ENCODE results near the gene JMJD8. TPM values are rescaled to one million over a fixed set of nuclear protein-coding genes. Genes with fewer than 3 reads are reported as not detected.

JMJD8 gene
- total and polyA plus RNA-seq, 9 of the 15 experiments (the other 6 are each of a cell fraction or from before 2014, with no cell fraction given) = 1.2 to 50.6 (median 29.3) TPM

DNA sequence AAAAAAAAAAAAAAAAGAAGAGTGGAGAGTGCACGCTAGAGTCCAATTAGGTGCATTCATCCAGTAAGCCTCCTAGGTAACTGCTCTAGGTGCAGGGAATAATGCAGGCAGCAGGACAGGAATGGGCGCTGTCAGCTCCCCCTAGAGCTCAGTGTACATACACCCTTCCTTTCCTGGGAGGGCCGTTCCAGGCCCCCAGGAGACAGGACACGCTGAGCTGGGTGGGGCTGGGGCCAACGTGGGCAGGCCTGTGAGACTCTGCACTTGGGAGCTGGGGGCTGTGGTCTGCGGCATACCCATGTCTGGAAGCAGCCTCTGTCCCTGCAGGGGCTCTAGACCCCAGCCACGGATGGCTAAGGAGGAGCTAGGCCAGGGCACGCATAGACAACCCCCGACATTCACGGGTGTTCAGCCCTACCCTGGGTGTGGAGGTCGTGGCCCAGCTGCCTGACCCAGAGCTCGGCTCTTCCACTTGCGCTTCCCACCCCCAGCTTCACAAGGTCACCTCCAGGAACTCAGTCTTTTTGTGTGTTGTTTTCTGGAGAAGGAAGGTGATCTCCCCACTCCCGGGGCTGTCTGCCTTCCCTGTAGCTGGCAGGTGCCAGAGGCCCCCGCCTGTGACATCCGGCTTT, 35.8 kb upstream of the JMJD8 start (continued):
- TF ChIP-seq, protein P1, sequence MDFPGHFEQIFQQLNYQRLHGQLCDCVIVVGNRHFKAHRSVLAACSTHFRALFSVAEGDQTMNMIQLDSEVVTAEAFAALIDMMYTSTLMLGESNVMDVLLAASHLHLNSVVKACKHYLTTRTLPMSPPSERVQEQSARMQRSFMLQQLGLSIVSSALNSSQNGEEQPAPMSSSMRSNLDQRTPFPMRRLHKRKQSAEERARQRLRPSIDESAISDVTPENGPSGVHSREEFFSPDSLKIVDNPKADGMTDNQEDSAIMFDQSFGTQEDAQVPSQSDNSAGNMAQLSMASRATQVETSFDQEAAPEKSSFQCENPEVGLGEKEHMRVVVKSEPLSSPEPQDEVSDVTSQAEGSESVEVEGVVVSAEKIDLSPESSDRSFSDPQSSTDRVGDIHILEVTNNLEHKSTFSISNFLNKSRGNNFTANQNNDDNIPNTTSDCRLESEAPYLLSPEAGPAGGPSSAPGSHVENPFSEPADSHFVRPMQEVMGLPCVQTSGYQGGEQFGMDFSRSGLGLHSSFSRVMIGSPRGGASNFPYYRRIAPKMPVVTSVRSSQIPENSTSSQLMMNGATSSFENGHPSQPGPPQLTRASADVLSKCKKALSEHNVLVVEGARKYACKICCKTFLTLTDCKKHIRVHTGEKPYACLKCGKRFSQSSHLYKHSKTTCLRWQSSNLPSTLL (IDR thresholded peaks at IDR 0.05) = no peak
- TF ChIP-seq MYNN (IDR thresholded peaks at IDR 0.05) (no peak), MYNN (CRISPR knock-in tag; IDR thresholded peaks at IDR 0.05) (no peak), ZNF384 (IDR thresholded peaks at IDR 0.05; ENCODE audit: low read depth, low read length) (peak; percentile 63), KLF13 (tag; IDR thresholded peaks at IDR 0.05; ENCODE audit: borderline replicate concordance, low read depth) (no peak), ZNF224 (CRISPR knock-in tag; IDR thresholded peaks at IDR 0.05) (no peak), SAFB (IDR thresholded peaks at IDR 0.05; ENCODE audit: borderline replicate concordance, low read depth, low read length) (peak; percentile 28; the same call in 1 of the 2 replicates), BRD4 (IDR thresholded peaks at IDR 0.05) (no peak), RNF2 (IDR thresholded peaks at IDR 0.05) (no peak), TEAD4 (IDR thresholded peaks at IDR 0.05; ENCODE audit: low read length) (no peak), TEAD4 (CRISPR knock-in tag; IDR thresholded peaks at IDR 0.05; ENCODE audit: borderline replicate concordance) (no peak)
- TF ChIP-seq, protein P2, sequence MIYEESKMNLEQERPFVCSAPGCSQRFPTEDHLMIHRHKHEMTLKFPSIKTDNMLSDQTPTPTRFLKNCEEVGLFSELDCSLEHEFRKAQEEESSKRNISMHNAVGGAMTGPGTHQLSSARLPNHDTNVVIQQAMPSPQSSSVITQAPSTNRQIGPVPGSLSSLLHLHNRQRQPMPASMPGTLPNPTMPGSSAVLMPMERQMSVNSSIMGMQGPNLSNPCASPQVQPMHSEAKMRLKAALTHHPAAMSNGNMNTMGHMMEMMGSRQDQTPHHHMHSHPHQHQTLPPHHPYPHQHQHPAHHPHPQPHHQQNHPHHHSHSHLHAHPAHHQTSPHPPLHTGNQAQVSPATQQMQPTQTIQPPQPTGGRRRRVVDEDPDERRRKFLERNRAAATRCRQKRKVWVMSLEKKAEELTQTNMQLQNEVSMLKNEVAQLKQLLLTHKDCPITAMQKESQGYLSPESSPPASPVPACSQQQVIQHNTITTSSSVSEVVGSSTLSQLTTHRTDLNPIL (CRISPR knock-in tag; IDR thresholded peaks at IDR 0.05) = no peak
- TF ChIP-seq, protein P3, sequence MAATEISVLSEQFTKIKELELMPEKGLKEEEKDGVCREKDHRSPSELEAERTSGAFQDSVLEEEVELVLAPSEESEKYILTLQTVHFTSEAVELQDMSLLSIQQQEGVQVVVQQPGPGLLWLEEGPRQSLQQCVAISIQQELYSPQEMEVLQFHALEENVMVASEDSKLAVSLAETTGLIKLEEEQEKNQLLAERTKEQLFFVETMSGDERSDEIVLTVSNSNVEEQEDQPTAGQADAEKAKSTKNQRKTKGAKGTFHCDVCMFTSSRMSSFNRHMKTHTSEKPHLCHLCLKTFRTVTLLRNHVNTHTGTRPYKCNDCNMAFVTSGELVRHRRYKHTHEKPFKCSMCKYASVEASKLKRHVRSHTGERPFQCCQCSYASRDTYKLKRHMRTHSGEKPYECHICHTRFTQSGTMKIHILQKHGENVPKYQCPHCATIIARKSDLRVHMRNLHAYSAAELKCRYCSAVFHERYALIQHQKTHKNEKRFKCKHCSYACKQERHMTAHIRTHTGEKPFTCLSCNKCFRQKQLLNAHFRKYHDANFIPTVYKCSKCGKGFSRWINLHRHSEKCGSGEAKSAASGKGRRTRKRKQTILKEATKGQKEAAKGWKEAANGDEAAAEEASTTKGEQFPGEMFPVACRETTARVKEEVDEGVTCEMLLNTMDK (IDR thresholded peaks at IDR 0.05; ENCODE audit: borderline replicate concordance, insufficient read depth, low read depth, low read length, poor library complexity, severe bottlenecking) = no peak
- TF ChIP-seq, protein P4, sequence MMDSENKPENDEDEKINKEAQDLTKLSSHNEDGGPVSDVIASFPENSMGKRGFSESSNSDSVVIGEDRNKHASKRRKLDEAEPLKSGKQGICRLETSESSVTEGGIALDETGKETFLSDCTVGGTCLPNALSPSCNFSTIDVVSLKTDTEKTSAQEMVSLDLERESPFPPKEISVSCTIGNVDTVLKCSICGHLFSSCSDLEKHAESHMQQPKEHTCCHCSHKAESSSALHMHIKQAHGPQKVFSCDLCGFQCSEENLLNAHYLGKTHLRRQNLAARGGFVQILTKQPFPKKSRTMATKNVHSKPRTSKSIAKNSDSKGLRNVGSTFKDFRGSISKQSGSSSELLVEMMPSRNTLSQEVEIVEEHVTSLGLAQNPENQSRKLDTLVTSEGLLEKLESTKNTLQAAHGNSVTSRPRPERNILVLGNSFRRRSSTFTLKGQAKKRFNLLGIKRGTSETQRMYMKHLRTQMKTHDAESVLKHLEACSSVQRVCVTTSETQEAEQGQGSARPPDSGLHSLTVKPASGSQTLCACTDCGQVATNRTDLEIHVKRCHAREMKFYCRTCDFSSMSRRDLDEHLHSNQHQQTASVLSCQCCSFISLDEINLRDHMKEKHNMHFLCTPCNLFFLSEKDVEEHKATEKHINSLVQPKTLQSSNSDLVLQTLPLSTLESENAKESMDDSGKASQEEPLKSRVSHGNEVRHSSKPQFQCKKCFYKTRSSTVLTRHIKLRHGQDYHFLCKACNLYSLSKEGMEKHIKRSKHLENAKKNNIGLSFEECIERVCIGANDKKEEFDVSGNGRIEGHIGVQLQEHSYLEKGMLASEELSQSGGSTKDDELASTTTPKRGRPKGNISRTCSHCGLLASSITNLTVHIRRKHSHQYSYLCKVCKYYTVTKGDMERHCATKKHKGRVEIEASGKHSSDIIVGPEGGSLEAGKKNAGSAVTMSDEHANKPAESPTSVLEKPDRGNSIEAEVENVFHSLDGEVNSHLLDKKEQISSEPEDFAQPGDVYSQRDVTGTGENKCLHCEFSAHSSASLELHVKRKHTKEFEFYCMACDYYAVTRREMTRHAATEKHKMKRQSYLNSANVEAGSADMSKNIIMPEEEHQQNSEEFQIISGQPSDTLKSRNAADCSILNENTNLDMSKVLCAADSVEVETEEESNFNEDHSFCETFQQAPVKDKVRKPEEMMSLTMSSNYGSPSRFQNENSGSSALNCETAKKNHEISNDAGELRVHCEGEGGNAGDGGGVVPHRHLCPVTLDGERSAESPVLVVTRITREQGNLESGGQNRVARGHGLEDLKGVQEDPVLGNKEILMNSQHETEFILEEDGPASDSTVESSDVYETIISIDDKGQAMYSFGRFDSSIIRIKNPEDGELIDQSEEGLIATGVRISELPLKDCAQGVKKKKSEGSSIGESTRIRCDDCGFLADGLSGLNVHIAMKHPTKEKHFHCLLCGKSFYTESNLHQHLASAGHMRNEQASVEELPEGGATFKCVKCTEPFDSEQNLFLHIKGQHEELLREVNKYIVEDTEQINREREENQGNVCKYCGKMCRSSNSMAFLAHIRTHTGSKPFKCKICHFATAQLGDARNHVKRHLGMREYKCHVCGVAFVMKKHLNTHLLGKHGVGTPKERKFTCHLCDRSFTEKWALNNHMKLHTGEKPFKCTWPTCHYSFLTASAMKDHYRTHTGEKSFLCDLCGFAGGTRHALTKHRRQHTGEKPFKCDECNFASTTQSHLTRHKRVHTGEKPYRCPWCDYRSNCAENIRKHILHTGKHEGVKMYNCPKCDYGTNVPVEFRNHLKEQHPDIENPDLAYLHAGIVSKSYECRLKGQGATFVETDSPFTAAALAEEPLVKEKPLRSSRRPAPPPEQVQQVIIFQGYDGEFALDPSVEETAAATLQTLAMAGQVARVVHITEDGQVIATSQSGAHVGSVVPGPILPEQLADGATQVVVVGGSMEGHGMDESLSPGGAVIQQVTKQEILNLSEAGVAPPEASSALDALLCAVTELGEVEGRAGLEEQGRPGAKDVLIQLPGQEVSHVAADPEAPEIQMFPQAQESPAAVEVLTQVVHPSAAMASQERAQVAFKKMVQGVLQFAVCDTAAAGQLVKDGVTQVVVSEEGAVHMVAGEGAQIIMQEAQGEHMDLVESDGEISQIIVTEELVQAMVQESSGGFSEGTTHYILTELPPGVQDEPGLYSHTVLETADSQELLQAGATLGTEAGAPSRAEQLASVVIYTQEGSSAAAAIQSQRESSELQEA (IDR thresholded peaks at IDR 0.05; ENCODE audit: low read depth) = no peak

Measured in K562 (cell line).